Fibroblast of mammary gland (primary cell): ENCODE data around the gene FZD4.
"Not testable (repeated sequence)": the region's sequence is repeated elsewhere in the genome, so short reads cannot be mapped to it uniquely, and the experiment has no call there.

Source experiments
- DNase-seq: peaks from one replicate; pipeline ENCODE4 v3.0.0-alpha.2; 2010; ENCODE audit warnings: low read depth
- H3K4me3 ChIP-seq: 2 replicates; pipeline ENCODE4 v1.5.1; 2011; ENCODE audit warnings: low read depth, mild to moderate bottlenecking, low read length, moderate library complexity; ENCODE audit not compliant: control insufficient read depth
- TF ChIP-seq, protein P1 (sequence below): conservative IDR thresholded peaks from 2 replicates; pipeline ENCODE4 v1.5.1; 2011; ENCODE audit warnings: low read depth, low read length, inconsistent platforms; ENCODE audit not compliant: control insufficient read depth, insufficient read depth

The FZD4 gene

DNA sequence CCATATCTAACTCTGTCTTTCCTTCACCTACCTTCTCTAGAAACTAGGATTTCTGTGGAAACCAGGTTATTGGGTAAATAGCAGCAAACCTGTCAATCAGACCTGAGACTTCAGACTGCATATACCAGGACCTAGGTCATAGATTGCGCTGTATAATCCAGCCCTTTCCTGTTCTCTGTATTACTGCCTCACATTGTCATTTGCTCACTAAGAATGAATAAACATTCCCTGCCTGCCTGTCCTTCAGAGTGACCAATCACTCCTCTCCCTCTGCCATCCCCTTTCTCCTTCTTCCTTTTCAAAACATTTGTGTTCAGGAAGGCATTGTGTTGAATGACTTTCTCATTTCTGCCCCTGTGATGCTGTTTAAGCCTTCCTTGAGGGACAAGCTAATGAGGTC, 14.1 kb upstream of the FZD4 start:
- no peak for DNase-seq
- no peak overlapping the region for H3K4me3 ChIP-seq
- TF ChIP-seq, protein P1, sequence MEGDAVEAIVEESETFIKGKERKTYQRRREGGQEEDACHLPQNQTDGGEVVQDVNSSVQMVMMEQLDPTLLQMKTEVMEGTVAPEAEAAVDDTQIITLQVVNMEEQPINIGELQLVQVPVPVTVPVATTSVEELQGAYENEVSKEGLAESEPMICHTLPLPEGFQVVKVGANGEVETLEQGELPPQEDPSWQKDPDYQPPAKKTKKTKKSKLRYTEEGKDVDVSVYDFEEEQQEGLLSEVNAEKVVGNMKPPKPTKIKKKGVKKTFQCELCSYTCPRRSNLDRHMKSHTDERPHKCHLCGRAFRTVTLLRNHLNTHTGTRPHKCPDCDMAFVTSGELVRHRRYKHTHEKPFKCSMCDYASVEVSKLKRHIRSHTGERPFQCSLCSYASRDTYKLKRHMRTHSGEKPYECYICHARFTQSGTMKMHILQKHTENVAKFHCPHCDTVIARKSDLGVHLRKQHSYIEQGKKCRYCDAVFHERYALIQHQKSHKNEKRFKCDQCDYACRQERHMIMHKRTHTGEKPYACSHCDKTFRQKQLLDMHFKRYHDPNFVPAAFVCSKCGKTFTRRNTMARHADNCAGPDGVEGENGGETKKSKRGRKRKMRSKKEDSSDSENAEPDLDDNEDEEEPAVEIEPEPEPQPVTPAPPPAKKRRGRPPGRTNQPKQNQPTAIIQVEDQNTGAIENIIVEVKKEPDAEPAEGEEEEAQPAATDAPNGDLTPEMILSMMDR, result no peak

DNA sequence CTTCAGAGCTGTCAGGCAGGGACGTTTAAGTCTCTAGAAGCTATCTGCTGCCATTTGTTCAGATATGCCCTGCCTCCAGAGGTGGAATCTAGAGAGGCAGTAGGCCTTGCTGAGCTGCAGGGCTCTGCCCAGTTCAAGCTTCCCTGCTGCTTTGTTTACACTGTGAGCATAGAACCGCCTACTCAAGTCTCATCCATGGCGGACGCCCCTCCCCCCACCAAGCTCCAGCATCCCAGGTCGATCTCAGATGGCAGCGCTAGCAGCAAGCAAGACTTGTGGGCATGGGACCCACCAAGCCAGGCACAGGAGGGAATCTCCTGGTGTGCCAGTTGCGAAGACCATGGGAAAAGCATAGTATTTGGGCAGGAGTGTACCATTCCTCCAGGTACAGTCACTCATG, 12.4 kb upstream of the FZD4 start:
- DNase-seq, H3K4me3 ChIP-seq: not testable (repeated sequence)

DNA sequence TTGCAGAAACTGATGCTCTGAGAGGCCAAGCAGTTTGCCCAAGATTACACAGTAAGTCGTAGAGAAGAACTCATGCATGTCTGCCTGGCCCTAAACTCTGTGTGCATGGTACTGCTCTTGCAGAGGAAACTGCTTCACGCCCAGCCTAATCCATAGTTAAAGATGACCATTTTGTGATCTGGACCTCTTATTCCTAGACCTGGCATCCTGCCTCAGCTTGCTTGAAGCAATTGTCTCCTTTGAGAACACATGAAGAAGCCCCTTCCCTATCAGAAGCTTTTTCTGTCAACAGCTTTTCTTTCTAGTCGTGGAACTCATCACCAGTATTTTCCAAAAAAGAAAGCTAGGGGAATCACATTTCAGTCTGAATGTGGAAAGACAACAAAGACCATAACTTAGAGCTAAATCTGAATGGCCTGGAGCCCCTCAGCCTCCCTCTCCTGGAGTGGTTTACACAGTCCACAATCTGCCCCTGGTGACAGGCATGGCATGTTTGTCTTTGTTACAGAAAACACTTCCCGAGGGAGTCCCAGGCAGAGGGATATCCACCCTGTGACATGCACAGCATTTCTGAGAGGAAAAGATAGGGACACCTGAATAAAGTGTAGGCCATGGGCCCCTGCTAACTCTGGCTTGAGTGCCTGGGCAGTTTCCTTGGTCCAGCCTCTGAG, 2.9 kb upstream of the FZD4 start:
- H3K4me3 ChIP-seq, result no peak overlapping the region
- TF ChIP-seq, protein P1, result no peak
- DNase-seq, result no peak

DNA sequence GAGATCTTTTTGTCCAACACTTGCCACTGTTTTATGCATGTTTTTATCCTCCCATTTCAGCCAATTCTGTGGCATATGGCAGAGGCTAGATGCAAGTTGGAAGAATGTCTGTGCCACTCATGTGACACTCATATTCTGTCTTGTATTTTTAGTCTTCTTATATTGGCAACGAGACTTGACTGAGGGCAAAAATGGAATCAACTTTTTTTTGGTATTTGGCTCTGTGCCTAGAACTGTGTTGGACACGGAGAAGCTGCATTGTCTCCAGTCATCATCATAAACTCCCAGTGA, 1.7 kb upstream of the FZD4 start:
- TF ChIP-seq, protein P1, result no peak
- H3K4me3 ChIP-seq, result no peak overlapping the region
- DNase-seq, result no peak

DNA sequence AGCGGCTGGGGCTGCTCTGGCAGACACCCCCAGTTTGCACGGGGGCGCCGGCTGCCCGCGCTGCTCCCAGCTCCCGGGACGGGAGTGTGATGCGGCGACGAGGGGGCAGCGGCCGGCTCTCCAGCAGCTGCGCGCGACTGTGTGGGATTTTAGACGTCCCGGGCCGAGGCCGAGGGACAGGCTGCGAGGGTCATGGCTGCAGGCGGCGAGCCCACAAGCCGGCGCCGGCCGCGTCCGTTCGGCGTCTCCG, 159 bp downstream of the FZD4 start:
- no peak for DNase-seq
- TF ChIP-seq, protein P1, result no peak
- peak overlapping the region; percentile 65 for H3K4me3 ChIP-seq

DNA sequence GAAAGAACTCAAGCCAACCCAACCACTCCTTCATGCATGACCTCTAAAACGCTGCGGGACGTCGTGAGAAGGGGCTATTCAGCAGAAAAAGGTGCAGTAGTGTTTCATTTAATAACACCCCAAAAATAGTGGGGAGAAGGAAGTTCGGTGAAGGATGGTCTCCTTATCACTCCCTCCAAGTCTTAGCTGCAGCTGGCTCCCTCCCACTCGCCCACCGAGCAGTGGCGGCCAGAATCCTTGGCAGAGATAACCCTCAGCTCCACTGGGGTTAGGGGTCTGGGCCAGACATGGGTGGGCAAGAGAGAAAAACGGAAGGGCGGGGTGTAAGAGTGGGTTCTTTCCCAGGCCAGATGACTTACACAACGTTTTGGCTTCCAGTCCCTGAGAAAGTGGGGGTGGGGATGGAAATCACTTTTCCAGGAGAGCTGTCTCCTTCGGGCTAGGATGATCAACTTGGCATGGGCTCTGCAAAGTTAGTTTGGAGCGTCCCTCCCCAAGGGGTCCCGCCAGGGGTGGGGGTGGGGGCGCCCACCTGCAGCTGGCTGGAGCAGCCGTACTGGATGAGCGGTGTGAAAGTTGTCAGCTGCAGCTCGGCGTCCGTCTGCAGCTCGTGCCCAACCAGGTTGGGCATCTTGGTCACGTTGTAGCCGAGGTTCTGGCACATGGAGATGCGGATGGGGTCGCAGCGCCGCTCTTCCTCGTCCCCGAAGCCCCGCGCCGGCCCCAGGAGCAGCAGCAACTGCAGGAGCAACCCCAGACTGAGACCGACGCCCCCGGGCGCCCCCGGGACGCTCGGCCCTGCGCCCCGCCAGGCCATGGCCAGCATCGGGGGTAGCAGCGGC, 705 bp downstream of the FZD4 start:
- peak overlapping the region; percentile 65 for H3K4me3 ChIP-seq
- TF ChIP-seq, protein P1, result no peak
- no peak for DNase-seq

DNA sequence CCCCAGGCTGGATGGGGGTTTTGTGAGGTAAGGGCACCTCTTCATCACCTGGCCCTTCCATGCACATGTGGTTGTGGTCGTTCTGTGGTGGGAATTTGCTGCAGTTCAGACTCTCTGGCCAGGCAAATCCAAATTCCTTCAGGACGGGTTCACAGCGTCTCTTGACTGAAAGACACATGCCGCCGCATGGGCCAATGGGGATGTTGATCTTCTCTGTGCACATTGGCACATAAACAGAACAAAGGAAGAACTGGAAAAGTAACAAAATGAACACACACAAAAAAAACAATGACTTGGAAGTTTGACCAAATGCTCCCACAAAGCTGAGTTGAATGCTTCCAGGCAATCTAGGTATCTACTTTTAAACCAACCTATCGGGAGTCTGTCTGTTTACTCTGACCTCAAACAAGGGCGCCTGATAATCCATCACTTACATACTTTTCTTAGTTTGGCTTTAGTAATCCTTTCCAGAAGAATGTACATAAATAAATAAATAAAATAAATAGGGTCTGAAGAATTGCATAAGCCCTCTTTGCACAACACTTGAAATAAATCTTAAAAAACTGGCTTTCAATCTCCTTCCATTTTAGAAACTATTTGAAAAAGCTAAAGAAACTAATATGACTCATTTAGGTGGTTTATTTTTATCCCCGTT, 2.8 kb downstream of the FZD4 start:
- DNase-seq, result no peak
- TF ChIP-seq, protein P1, result no peak
- no peak overlapping the region for H3K4me3 ChIP-seq
